ENCODE results near the gene C17orf114.

DNA sequence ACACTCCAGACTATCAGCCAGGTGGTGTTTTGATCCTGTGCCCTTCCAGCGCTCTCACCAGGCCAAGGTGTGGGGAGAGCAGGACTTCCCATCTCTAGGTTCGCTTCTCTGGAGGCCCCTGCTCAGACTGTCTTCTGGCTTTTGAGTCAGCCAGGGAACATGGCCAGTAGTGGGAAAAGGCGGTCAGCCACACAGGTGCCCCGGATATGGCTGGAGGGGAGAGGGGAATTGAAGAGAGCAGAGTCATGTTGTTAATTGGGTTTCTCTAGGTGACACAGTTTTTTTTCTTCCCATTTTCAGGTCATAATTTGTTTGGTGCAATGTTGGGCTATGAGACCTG lies 32.5 kb upstream of the C17orf114 start:
- TF ChIP-seq, protein P1, sequence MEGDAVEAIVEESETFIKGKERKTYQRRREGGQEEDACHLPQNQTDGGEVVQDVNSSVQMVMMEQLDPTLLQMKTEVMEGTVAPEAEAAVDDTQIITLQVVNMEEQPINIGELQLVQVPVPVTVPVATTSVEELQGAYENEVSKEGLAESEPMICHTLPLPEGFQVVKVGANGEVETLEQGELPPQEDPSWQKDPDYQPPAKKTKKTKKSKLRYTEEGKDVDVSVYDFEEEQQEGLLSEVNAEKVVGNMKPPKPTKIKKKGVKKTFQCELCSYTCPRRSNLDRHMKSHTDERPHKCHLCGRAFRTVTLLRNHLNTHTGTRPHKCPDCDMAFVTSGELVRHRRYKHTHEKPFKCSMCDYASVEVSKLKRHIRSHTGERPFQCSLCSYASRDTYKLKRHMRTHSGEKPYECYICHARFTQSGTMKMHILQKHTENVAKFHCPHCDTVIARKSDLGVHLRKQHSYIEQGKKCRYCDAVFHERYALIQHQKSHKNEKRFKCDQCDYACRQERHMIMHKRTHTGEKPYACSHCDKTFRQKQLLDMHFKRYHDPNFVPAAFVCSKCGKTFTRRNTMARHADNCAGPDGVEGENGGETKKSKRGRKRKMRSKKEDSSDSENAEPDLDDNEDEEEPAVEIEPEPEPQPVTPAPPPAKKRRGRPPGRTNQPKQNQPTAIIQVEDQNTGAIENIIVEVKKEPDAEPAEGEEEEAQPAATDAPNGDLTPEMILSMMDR (IDR thresholded peaks at IDR 0.05): no peak
- TF ChIP-seq POLR2A (IDR thresholded peaks at IDR 0.05): no peak
